GM12878 (cell line): Measurements from ENCODE around the gene HS3ST6. TPM values are rescaled to one million over a fixed set of nuclear protein-coding genes. Genes with fewer than 3 reads are reported as not detected.

Experiments used
- ATAC-seq: fragments of 200-7000 bp; cut with Tn5 transposase; 3 replicates; pipeline ENCODE4 v1.9.1; 2020; ENCODE audit warnings: mild to moderate bottlenecking, moderate library complexity
- BruUV-seq: library from RNA; stranded (reverse); fragments of 400-500 nt; replicated peaks from 2 replicates; lab custom pipeline; 2021; lab: Mats Ljungman, UMichigan
- CTCF ChIA-PET: fragments of 300-600 bp; sonication (Branson Sonifier 250); formaldehyde crosslinking; extraction: SDS; loops from one replicate; lab custom pipeline; 2021; ENCODE audit warnings: inconsistent platforms; lab: Yijun Ruan, JAX
- POLR2A ChIA-PET: fragments of 350-600 bp; formaldehyde crosslinking; extraction: SDS; loops from one replicate; lab custom pipeline; 2021; ENCODE audit warnings: inconsistent platforms; lab: Charles Lee
- RAD21 ChIA-PET: fragments of 300-600 bp; sonication (Branson Sonifier 250); formaldehyde crosslinking; loops from one replicate; lab custom pipeline; 2023; ENCODE audit warnings: antibody characterized with exemption; ENCODE audit not compliant: unreplicated experiment; lab: Charles Lee
- SMC1A ChIA-PET: fragments of 300-600 bp; sonication (Branson Sonifier 250); formaldehyde crosslinking; loops from one replicate; lab custom pipeline; 2023; ENCODE audit not compliant: unreplicated experiment, uncharacterized antibody; lab: Charles Lee
- DNase-seq: peaks from one replicate; pipeline ENCODE4 v3.0.0-alpha.2; 2011; ENCODE audit warnings: low read depth, low spot score
- FAIRE-seq: peaks from 3 replicates; lab custom pipeline; 2011; peaks lifted over from hg19 to GRCh38; lab: Jason Lieb, UNC
- H2AFZ ChIP-seq: 2 replicates; pipeline ENCODE4 v1.6.0; 2011; ENCODE audit warnings: low read depth, low read length, control low read depth; ENCODE audit not compliant: control insufficient read depth
- H3K27ac ChIP-seq: 2 replicates; pipeline ENCODE4 v1.5.1; 2011; ENCODE audit warnings: control low read depth; ENCODE audit not compliant: control insufficient read depth, insufficient read depth
- H3K27me3 ChIP-seq, 2 experiments: replicated peaks in 1 of 2; 2 replicates each; pipeline versions ENCODE4 v1.6.0 to v1.6.1; 2011; ENCODE audit warnings: low read length in 1 of 2; ENCODE audit not compliant: control insufficient read depth in 2 of 2, insufficient read depth in 2 of 2
- H3K36me3 ChIP-seq, 2 experiments: 2 replicates each; pipeline ENCODE4 v1.5.1; 2011; ENCODE audit warnings: low read length in 1 of 2; ENCODE audit not compliant: control insufficient read depth in 2 of 2, insufficient read depth in 2 of 2
- H3K4me1 ChIP-seq: 2 replicates; pipeline ENCODE4 v1.6.1; 2011; ENCODE audit warnings: mild to moderate bottlenecking, low read length, moderate library complexity, mixed read lengths; ENCODE audit not compliant: control insufficient read depth, insufficient read depth
- H3K4me2 ChIP-seq: 2 replicates; pipeline ENCODE4 v1.6.0; 2011; ENCODE audit warnings: control low read depth; ENCODE audit not compliant: control insufficient read depth, insufficient read depth
- H3K4me3 ChIP-seq: fragments of 200-600 bp; sonication (generic); 2 replicates; pipeline ENCODE4 v1.5.1; 2016
- H3K79me2 ChIP-seq: 2 replicates; pipeline ENCODE4 v1.6.0; 2011; ENCODE audit warnings: low read length; ENCODE audit not compliant: control insufficient read depth, insufficient read depth
- H3K9ac ChIP-seq: 2 replicates; pipeline ENCODE4 v1.8.0; 2011; ENCODE audit warnings: low read length, control low read depth, mixed read lengths; ENCODE audit not compliant: control insufficient read depth, insufficient read depth
- H3K9me3 ChIP-seq: replicated peaks from 3 replicates; pipeline ENCODE4 v1.5.1; 2011; ENCODE audit warnings: mild to moderate bottlenecking, low read length; ENCODE audit not compliant: control insufficient read depth, insufficient read depth
- H4K20me1 ChIP-seq: 2 replicates; pipeline ENCODE4 v1.6.0; 2011; ENCODE audit not compliant: control insufficient read depth, insufficient read depth
- BACH1 ChIP-seq: fragments of 450-650 bp; IDR thresholded peaks from 2 replicates; pipeline ENCODE4 v1.6.1; 2017; ENCODE audit warnings: mild to moderate bottlenecking, borderline replicate concordance
- FOXK2 ChIP-seq: fragments of 450-650 bp; IDR thresholded peaks from 2 replicates; pipeline ENCODE4 v1.6.1; 2017; ENCODE audit warnings: mild to moderate bottlenecking, moderate library complexity
- GABPA ChIP-seq: IDR thresholded peaks from 2 replicates; pipeline ENCODE4 v1.6.1; 2014; ENCODE audit warnings: antibody characterized with exemption, low read depth, mild to moderate bottlenecking, inconsistent platforms
- HCFC1 ChIP-seq: fragments of 150-350 bp; IDR thresholded peaks from 2 replicates; pipeline ENCODE4 v1.6.1; 2014; ENCODE audit warnings: low read length
- HDAC6 ChIP-seq: fragments of 200-600 bp; sonication (generic); IDR thresholded peaks from one replicate; pipeline ENCODE4 v1.8.0; 2017; ENCODE audit warnings: antibody characterized with exemption; ENCODE audit not compliant: unreplicated experiment
- KDM1A ChIP-seq: fragments of 200-600 bp; sonication (generic); IDR thresholded peaks from 2 replicates; pipeline ENCODE4 v1.6.1; 2016; ENCODE audit warnings: borderline replicate concordance
- MEF2A ChIP-seq: IDR thresholded peaks from 2 replicates; pipeline ENCODE4 v1.6.1; 2011; ENCODE audit warnings: low read depth, mild to moderate bottlenecking, low read length, moderate library complexity; ENCODE audit not compliant: insufficient read depth
- MTA2 ChIP-seq: fragments of 450-650 bp; IDR thresholded peaks from 2 replicates; pipeline ENCODE4 v1.6.1; 2016; ENCODE audit warnings: low read depth, mild to moderate bottlenecking, moderate library complexity
- NR2C1 ChIP-seq: fragments of 450-650 bp; IDR thresholded peaks from 2 replicates; pipeline ENCODE4 v1.6.1; 2017; ENCODE audit warnings: antibody characterized with exemption, mild to moderate bottlenecking, moderate library complexity
- PRDM15 ChIP-seq: fragments of 450-650 bp; formaldehyde crosslinking; IDR thresholded peaks from 2 replicates; pipeline ENCODE4 v1.4.0; 2020; ENCODE audit warnings: mild to moderate bottlenecking, moderate library complexity
- RAD21 ChIP-seq: IDR thresholded peaks from 2 replicates; pipeline ENCODE4 v1.6.1; 2011; ENCODE audit warnings: mild to moderate bottlenecking, low read depth, low read length, moderate library complexity; ENCODE audit not compliant: insufficient read depth
- SUZ12 ChIP-seq: fragments of 200-600 bp; sonication (generic); IDR thresholded peaks from one replicate; pipeline ENCODE4 v1.6.1; 2018; ENCODE audit warnings: antibody characterized with exemption, mild to moderate bottlenecking; ENCODE audit not compliant: unreplicated experiment
- TARDBP ChIP-seq: IDR thresholded peaks from 2 replicates; pipeline ENCODE4 v1.6.1; 2016; ENCODE audit warnings: borderline replicate concordance
- TBL1XR1 ChIP-seq: IDR thresholded peaks from 2 replicates; pipeline ENCODE4 v1.6.1; 2012; ENCODE audit warnings: low read depth, low read length, improper control_type of control experiment
- ZBED1 ChIP-seq: IDR thresholded peaks from 2 replicates; pipeline ENCODE4 v1.6.1; 2016; ENCODE audit warnings: borderline replicate concordance
- ZSCAN29 ChIP-seq: fragments of 450-650 bp; IDR thresholded peaks from 2 replicates; pipeline ENCODE4 v1.6.1; 2017; ENCODE audit warnings: mild to moderate bottlenecking, moderate library complexity
- WGBS: methylation state at CpG from one replicate; pipeline ENCODE4 v1.1.6; 2016; ENCODE audit warnings: low lambda C conversion rate; ENCODE audit not compliant: insufficient replicate concordance, insufficient coverage; ENCODE audit errors: missing lambda C conversion rate; 5-methylcytosine and 5-hydroxymethylcytosine counted together
- in situ Hi-C: fragments of 300-500 bp; cut with MboI; formaldehyde crosslinking; loops from 9 replicates; pipeline ENCODE4 v1.14.3; 2018; ENCODE audit warnings: mixed read lengths
- intact Hi-C: fragments of 100-400 bp; cut with micrococcal nuclease; formaldehyde crosslinking; loops from one replicate; pipeline ENCODE4 v1.14.2; 2022; ENCODE audit not compliant: unreplicated experiment
- polyA plus RNA-seq, 11 experiments: library from polyadenylated mRNA; depleted of rRNA in 4 of 11; unstranded in 6 of 11; stranded (reverse) in 5 of 11; fragments of >200 nt; fragmentation: Nextera tagmentation in 4 of 11; fragmentation: Illumina TruSeq in 1 of 11; extraction: Ambion mirVana in 4 of 11; extraction: Trizol in 1 of 11; gene quantifications; 1 replicate in 1 of 11; 2 replicates in 10 of 11; pipeline versions ENCODE4 v1.2.1 to v1.2.3, GENCODE V29; 2011 to 2016; ENCODE audit warnings: inconsistent platforms in 2 of 11, missing spikeins in 2 of 11, low read depth in 1 of 11
- total RNA-seq, 4 experiments: library from RNA; depleted of rRNA in 3 of 4; stranded (reverse); fragments of >200 nt in 3 of 4; fragmentation: Illumina TruSeq in 1 of 4; extraction: Trizol in 1 of 4; gene quantifications; 2 replicates each; pipeline versions ENCODE4 v1.2.1 to v1.2.3, GENCODE V29; 2013 to 2021
- TF ChIP-seq, protein P1 (sequence below): fragments of 450-650 bp; formaldehyde crosslinking; IDR thresholded peaks from 2 replicates; pipeline ENCODE4 v1.4.0; 2022; ENCODE audit warnings: mild to moderate bottlenecking, moderate library complexity
- TF ChIP-seq, protein P2 (sequence below): IDR thresholded peaks from 2 replicates; pipeline ENCODE4 v1.6.1; 2011; ENCODE audit warnings: low read depth, low read length, improper control_type of control experiment, borderline replicate concordance

HS3ST6 gene
- total and polyA plus RNA-seq, 10 of the 15 experiments (the other 5 are each of a cell fraction or from before 2014, with no cell fraction given), result not detected

DNA sequence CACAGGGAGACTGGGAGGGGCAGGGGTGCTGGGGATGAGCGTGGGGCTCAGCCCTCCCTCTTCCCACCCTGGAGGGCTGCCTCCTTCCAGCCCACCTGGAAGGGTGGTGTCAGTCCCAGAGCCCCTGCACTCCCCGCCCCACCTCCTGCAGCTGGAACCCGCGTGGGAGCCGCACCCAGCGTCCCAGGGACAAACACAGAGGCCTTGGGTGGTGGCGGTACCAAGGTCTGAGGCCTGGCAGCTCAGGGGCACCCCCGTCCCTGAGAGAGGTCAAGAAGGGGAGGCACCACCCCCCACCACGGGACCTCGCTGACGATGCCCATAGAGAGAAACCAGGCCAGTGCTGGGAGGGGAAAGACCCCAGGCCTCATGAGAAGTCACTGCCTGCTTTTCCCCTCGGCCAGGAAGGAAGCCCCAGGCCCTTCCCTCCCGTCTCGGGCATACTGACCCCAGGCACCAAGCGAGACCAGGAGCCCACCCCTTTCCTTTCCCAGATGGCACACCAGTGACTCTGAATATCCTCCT lies 4.1 kb downstream of the HS3ST6 start:
- CTCF ChIA-PET, result no interaction called here
- H3K27ac ChIP-seq, result no peak overlapping the region
- no peak for ATAC-seq

More for the DNA sequence above, 4.1 kb downstream of the HS3ST6 start:
- TF ChIP-seq GABPA, result no peak
- no peak for TF ChIP-seq TARDBP
- TF ChIP-seq SUZ12, result no peak
- TF ChIP-seq, protein P1, sequence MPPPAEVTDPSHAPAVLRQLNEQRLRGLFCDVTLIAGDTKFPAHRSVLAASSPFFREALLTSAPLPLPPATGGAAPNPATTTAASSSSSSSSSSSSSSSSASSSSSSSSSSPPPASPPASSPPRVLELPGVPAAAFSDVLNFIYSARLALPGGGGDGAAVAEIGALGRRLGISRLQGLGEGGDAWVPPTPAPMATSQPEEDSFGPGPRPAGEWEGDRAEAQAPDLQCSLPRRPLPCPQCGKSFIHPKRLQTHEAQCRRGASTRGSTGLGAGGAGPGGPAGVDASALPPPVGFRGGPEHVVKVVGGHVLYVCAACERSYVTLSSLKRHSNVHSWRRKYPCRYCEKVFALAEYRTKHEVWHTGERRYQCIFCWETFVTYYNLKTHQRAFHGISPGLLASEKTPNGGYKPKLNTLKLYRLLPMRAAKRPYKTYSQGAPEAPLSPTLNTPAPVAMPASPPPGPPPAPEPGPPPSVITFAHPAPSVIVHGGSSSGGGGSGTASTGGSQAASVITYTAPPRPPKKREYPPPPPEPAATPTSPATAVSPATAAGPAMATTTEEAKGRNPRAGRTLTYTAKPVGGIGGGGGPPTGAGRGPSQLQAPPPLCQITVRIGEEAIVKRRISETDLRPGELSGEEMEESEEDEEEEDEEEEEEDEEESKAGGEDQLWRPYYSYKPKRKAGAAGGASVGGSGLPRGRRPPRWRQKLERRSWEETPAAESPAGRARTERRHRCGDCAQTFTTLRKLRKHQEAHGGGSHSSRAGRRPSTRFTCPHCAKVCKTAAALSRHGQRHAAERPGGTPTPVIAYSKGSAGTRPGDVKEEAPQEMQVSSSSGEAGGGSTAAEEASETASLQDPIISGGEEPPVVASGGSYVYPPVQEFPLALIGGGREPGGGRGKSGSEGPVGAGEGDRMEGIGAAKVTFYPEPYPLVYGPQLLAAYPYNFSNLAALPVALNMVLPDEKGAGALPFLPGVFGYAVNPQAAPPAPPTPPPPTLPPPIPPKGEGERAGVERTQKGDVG, result no peak
- no peak for TF ChIP-seq HDAC6
- TF ChIP-seq BACH1, result no peak
- no peak for TF ChIP-seq TBL1XR1
- TF ChIP-seq, protein P2, sequence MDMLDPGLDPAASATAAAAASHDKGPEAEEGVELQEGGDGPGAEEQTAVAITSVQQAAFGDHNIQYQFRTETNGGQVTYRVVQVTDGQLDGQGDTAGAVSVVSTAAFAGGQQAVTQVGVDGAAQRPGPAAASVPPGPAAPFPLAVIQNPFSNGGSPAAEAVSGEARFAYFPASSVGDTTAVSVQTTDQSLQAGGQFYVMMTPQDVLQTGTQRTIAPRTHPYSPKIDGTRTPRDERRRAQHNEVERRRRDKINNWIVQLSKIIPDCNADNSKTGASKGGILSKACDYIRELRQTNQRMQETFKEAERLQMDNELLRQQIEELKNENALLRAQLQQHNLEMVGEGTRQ, result no peak
- no peak for TF ChIP-seq FOXK2
- no peak for TF ChIP-seq MTA2
- TF ChIP-seq HCFC1, result no peak
- no peak for TF ChIP-seq PRDM15 (CRISPR knock-in tag)
- no peak for TF ChIP-seq MEF2A
- no peak for TF ChIP-seq ZSCAN29
- TF ChIP-seq NR2C1, result no peak
- TF ChIP-seq KDM1A, result no peak
- TF ChIP-seq ZBED1, result no peak
- no peak for TF ChIP-seq RAD21
- RAD21 ChIA-PET, result no interaction called here
- H3K4me3 ChIP-seq, result no peak overlapping the region
- intact Hi-C loops, result no loop called here
- SMC1A ChIA-PET, result no interaction called here
- in situ Hi-C loops, result no loop called here
- no peak overlapping the region for H3K9ac ChIP-seq
- peaks cover 6 to 7% of the 10 kb centered on the region in 2 experiments; a peak in 3 of 4 replicates for H3K27me3 ChIP-seq
- H3K79me2 ChIP-seq, result no peaks in the 10 kb centered on the region
- no peaks in the 10 kb centered on the region for H3K36me3 ChIP-seq
- no peak for DNase-seq
- POLR2A ChIA-PET, result no interaction called here
- H3K4me2 ChIP-seq, result no peak overlapping the region
- 5% methylated on average over 11 of the region's 15 CpGs for WGBS
- no TSS peak for BruUV-seq
- no peaks in the 10 kb centered on the region for H4K20me1 ChIP-seq
- no peaks in the 10 kb centered on the region for H3K4me1 ChIP-seq
- no peak for FAIRE-seq
- H3K9me3 ChIP-seq, result no peaks in the 10 kb centered on the region
- no peak overlapping the region for H2AFZ ChIP-seq
